HepG2 (cell line): Measurements from ENCODE around the gene TMEM107. TPM values are rescaled to one million over a fixed set of nuclear protein-coding genes. Genes with fewer than 3 reads are reported as not detected.
A peak's percentile ranks its signal among the peaks of the same experiment; 100 is the strongest.

Experiments
- AHR ChIP-seq: IDR thresholded peaks from 2 replicates; pipeline ENCODE4 v1.6.1; 2018; ENCODE audit warnings: missing genetic modification reagents, missing compliant biosample characterization
- ATRX ChIP-seq: sonication (generic); formaldehyde crosslinking; IDR thresholded peaks from 2 replicates; pipeline ENCODE4 v1.4.0; 2020; ENCODE audit warnings: missing genetic modification reagents, borderline replicate concordance
- EEA1 ChIP-seq: sonication (generic); formaldehyde crosslinking; IDR thresholded peaks from 2 replicates; pipeline ENCODE4 v1.5.1; 2020; ENCODE audit warnings: mild to moderate bottlenecking, missing genetic modification reagents, borderline replicate concordance
- FOXK2 ChIP-seq: fragments of 450-650 bp; IDR thresholded peaks from 2 replicates; pipeline ENCODE4 v1.6.1; 2016
- GATAD2A ChIP-seq: IDR thresholded peaks from 2 replicates; pipeline ENCODE4 v1.6.1; 2016
- NCOA5 ChIP-seq: sonication (generic); formaldehyde crosslinking; IDR thresholded peaks from 2 replicates; pipeline ENCODE4 v1.4.0; 2020; ENCODE audit warnings: missing genetic modification reagents
- PLRG1 ChIP-seq: fragments of 450-650 bp; conservative IDR thresholded peaks from 2 replicates; pipeline ENCODE4 v1.6.1; 2016
- SMYD3 ChIP-seq: sonication (generic); formaldehyde crosslinking; IDR thresholded peaks from 2 replicates; pipeline ENCODE4 v1.8.1; 2023; ENCODE audit warnings: mild to moderate bottlenecking, missing genetic modification reagents
- SNRNP70 ChIP-seq: fragments of 200-400 bp; formaldehyde crosslinking; IDR thresholded peaks from 2 replicates; pipeline ENCODE4 v1.6.1; 2017; ENCODE audit warnings: mild to moderate bottlenecking, low read depth, low read length, moderate library complexity
- XRCC5 ChIP-seq: fragments of 200-400 bp; formaldehyde crosslinking; optimal IDR thresholded peaks from 2 replicates; pipeline ENCODE3; 2017; ENCODE audit warnings: mild to moderate bottlenecking, low read length
- ZNF274 ChIP-seq: sonication (generic); formaldehyde crosslinking; IDR thresholded peaks from 2 replicates; pipeline ENCODE4 v1.5.1; 2020; ENCODE audit warnings: mild to moderate bottlenecking, missing genetic modification reagents
- ZNF335 ChIP-seq: sonication (generic); formaldehyde crosslinking; IDR thresholded peaks from 2 replicates; pipeline ENCODE4 v1.4.0; 2020; ENCODE audit warnings: missing genetic modification reagents
- ZNF382 ChIP-seq: sonication (generic); formaldehyde crosslinking; IDR thresholded peaks from 2 replicates; pipeline ENCODE4 v1.5.0; 2020; ENCODE audit warnings: missing genetic modification reagents, mild to moderate bottlenecking, borderline replicate concordance
- ZNF713 ChIP-seq: sonication (generic); formaldehyde crosslinking; IDR thresholded peaks from 2 replicates; pipeline ENCODE4 v1.4.0; 2020; ENCODE audit warnings: mild to moderate bottlenecking, missing genetic modification reagents
- ZNF816 ChIP-seq: sonication (generic); formaldehyde crosslinking; IDR thresholded peaks from 2 replicates; pipeline ENCODE4 v1.8.0; 2022; ENCODE audit warnings: missing genetic modification reagents, mild to moderate bottlenecking, borderline replicate concordance
- ZNF850 ChIP-seq: sonication (generic); formaldehyde crosslinking; conservative IDR thresholded peaks from 2 replicates; pipeline ENCODE4 v1.9.0; 2021; ENCODE audit warnings: mild to moderate bottlenecking, missing genetic modification reagents
- polyA plus RNA-seq, 8 experiments: library from polyadenylated mRNA; depleted of rRNA in 3 of 8; stranded (reverse) in 7 of 8; unstranded in 1 of 8; fragments of >200 nt; fragmentation: Illumina TruSeq in 4 of 8; extraction: Trizol in 4 of 8; gene quantifications; 2 replicates each; pipeline versions ENCODE4 v1.2.1 to v1.2.3, GENCODE V29; 2011 to 2016; ENCODE audit warnings: low read depth in 4 of 8, missing spikeins in 1 of 8, mixed read lengths in 1 of 8; ENCODE audit not compliant: insufficient read depth in 1 of 8
- total RNA-seq, 5 experiments: library from RNA; depleted of rRNA; stranded (reverse); fragments of >200 nt; fragmentation: Illumina TruSeq; extraction: Trizol; gene quantifications; 2 replicates each; pipeline ENCODE4 v1.2.3, GENCODE V29; 2016; ENCODE audit warnings: low read depth in 1 of 5
- TF ChIP-seq, protein P1 (sequence below): sonication (generic); formaldehyde crosslinking; IDR thresholded peaks from 2 replicates; pipeline ENCODE4 v1.5.0; 2020; ENCODE audit warnings: mild to moderate bottlenecking, missing genetic modification reagents, moderate library complexity
- TF ChIP-seq, protein P2 (sequence below): IDR thresholded peaks from 2 replicates; pipeline ENCODE4 v1.6.1; 2016; ENCODE audit warnings: missing compliant biosample characterization, missing genetic modification reagents, borderline replicate concordance
- TF ChIP-seq, protein P3 (sequence below): sonication (generic); formaldehyde crosslinking; IDR thresholded peaks from 2 replicates; pipeline ENCODE4 v1.4.0; 2020; ENCODE audit warnings: missing genetic modification reagents
- TF ChIP-seq, protein P4 (sequence below): sonication (generic); formaldehyde crosslinking; IDR thresholded peaks from 2 replicates; pipeline ENCODE4 v1.4.0; 2020; ENCODE audit warnings: missing genetic modification reagents
- TF ChIP-seq, protein P5 (sequence below): sonication (generic); formaldehyde crosslinking; conservative IDR thresholded peaks from 2 replicates; pipeline ENCODE4 v1.8.1; 2023; ENCODE audit warnings: missing genetic modification reagents

Gene TMEM107
- total and polyA plus RNA-seq, 2 of the 13 experiments (the other 11 are each of a cell fraction or from before 2014, with no cell fraction given) = 7.2 to 15.3 TPM

DNA sequence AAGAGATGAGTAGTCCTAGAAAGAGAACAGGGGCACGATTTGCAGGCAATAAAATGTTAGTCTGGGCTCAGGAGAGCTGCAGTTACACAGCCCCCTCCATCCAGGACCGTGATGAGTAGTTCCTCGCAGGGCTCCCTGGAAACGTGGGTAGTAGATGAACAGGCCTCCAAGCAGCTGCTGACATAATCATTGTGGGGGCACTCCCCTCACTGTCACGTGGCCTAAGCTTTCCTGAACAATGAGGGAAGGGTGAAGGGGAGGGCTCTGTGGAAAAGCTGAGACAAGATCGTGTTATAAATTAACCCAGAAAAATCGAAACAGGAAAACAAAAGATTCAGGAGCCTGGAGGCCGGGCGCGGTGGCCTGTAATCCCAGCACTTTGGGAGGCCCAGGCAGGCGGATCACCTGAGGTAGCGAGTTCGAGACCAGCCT, 22.6 kb downstream of the TMEM107 start (continued):
- TF ChIP-seq, protein P1, sequence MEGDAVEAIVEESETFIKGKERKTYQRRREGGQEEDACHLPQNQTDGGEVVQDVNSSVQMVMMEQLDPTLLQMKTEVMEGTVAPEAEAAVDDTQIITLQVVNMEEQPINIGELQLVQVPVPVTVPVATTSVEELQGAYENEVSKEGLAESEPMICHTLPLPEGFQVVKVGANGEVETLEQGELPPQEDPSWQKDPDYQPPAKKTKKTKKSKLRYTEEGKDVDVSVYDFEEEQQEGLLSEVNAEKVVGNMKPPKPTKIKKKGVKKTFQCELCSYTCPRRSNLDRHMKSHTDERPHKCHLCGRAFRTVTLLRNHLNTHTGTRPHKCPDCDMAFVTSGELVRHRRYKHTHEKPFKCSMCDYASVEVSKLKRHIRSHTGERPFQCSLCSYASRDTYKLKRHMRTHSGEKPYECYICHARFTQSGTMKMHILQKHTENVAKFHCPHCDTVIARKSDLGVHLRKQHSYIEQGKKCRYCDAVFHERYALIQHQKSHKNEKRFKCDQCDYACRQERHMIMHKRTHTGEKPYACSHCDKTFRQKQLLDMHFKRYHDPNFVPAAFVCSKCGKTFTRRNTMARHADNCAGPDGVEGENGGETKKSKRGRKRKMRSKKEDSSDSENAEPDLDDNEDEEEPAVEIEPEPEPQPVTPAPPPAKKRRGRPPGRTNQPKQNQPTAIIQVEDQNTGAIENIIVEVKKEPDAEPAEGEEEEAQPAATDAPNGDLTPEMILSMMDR (CRISPR knock-in tag) = no peak
- no peak for TF ChIP-seq XRCC5
- TF ChIP-seq, protein P2, sequence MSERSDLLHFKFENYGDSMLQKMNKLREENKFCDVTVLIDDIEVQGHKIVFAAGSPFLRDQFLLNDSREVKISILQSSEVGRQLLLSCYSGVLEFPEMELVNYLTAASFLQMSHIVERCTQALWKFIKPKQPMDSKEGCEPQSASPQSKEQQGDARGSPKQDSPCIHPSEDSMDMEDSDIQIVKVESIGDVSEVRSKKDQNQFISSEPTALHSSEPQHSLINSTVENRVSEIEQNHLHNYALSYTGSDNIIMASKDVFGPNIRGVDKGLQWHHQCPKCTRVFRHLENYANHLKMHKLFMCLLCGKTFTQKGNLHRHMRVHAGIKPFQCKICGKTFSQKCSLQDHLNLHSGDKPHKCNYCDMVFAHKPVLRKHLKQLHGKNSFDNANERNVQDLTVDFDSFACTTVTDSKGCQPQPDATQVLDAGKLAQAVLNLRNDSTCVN = no peak
- TF ChIP-seq ZNF382 = no peak
- no peak for TF ChIP-seq EEA1
- TF ChIP-seq, protein P3, sequence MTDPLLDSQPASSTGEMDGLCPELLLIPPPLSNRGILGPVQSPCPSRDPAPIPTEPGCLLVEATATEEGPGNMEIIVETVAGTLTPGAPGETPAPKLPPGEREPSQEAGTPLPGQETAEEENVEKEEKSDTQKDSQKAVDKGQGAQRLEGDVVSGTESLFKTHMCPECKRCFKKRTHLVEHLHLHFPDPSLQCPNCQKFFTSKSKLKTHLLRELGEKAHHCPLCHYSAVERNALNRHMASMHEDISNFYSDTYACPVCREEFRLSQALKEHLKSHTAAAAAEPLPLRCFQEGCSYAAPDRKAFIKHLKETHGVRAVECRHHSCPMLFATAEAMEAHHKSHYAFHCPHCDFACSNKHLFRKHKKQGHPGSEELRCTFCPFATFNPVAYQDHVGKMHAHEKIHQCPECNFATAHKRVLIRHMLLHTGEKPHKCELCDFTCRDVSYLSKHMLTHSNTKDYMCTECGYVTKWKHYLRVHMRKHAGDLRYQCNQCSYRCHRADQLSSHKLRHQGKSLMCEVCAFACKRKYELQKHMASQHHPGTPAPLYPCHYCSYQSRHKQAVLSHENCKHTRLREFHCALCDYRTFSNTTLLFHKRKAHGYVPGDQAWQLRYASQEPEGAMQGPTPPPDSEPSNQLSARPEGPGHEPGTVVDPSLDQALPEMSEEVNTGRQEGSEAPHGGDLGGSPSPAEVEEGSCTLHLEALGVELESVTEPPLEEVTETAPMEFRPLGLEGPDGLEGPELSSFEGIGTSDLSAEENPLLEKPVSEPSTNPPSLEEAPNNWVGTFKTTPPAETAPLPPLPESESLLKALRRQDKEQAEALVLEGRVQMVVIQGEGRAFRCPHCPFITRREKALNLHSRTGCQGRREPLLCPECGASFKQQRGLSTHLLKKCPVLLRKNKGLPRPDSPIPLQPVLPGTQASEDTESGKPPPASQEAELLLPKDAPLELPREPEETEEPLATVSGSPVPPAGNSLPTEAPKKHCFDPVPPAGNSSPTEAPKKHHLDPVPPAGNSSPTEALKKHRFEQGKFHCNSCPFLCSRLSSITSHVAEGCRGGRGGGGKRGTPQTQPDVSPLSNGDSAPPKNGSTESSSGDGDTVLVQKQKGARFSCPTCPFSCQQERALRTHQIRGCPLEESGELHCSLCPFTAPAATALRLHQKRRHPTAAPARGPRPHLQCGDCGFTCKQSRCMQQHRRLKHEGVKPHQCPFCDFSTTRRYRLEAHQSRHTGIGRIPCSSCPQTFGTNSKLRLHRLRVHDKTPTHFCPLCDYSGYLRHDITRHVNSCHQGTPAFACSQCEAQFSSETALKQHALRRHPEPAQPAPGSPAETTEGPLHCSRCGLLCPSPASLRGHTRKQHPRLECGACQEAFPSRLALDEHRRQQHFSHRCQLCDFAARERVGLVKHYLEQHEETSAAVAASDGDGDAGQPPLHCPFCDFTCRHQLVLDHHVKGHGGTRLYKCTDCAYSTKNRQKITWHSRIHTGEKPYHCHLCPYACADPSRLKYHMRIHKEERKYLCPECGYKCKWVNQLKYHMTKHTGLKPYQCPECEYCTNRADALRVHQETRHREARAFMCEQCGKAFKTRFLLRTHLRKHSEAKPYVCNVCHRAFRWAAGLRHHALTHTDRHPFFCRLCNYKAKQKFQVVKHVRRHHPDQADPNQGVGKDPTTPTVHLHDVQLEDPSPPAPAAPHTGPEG (CRISPR knock-in tag) = no peak
- no peak for TF ChIP-seq NCOA5 (CRISPR knock-in tag)
- TF ChIP-seq ATRX (CRISPR knock-in tag) = no peak
- peak; percentile 55 for TF ChIP-seq GATAD2A (CRISPR knock-in tag)
- no peak for TF ChIP-seq ZNF850 (CRISPR knock-in tag)
- TF ChIP-seq SNRNP70 = no peak
- no peak for TF ChIP-seq ZNF816
- no peak for TF ChIP-seq FOXK2
- no peak for TF ChIP-seq ZNF335 (CRISPR knock-in tag)
- TF ChIP-seq, protein P4, sequence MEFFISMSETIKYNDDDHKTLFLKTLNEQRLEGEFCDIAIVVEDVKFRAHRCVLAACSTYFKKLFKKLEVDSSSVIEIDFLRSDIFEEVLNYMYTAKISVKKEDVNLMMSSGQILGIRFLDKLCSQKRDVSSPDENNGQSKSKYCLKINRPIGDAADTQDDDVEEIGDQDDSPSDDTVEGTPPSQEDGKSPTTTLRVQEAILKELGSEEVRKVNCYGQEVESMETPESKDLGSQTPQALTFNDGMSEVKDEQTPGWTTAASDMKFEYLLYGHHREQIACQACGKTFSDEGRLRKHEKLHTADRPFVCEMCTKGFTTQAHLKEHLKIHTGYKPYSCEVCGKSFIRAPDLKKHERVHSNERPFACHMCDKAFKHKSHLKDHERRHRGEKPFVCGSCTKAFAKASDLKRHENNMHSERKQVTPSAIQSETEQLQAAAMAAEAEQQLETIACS (CRISPR knock-in tag) = no peak
- TF ChIP-seq ZNF274 (CRISPR knock-in tag) = no peak
- TF ChIP-seq PLRG1 = no peak
- TF ChIP-seq ZNF713 (CRISPR knock-in tag) = no peak
- TF ChIP-seq AHR (CRISPR knock-in tag) = no peak
- TF ChIP-seq, protein P5, sequence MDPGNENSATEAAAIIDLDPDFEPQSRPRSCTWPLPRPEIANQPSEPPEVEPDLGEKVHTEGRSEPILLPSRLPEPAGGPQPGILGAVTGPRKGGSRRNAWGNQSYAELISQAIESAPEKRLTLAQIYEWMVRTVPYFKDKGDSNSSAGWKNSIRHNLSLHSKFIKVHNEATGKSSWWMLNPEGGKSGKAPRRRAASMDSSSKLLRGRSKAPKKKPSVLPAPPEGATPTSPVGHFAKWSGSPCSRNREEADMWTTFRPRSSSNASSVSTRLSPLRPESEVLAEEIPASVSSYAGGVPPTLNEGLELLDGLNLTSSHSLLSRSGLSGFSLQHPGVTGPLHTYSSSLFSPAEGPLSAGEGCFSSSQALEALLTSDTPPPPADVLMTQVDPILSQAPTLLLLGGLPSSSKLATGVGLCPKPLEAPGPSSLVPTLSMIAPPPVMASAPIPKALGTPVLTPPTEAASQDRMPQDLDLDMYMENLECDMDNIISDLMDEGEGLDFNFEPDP (CRISPR knock-in tag) = no peak
- no peak for TF ChIP-seq SMYD3 (CRISPR knock-in tag)
